ENCODE results near the gene ISL1.

Gene ISL1

GRCh38 chr5:51387884-51388275 is 4.6 kb downstream of the ISL1 start:
- DNase-seq: no peak

GRCh38 chr5:51388488-51389287 is 5.4 kb downstream of the ISL1 start:
- DNase-seq: no peak

- DNase-seq: no peak
Measured at GRCh38 chr5:51389288-51389576, 6.0 kb downstream of the ISL1 start.

GRCh38 chr5:51389577-51390463 is 6.6 kb downstream of the ISL1 start:
- no peak for DNase-seq

- DNase-seq: no peak
Measured at GRCh38 chr5:51391175-51391574, 7.9 kb downstream of the ISL1 start.

- DNase-seq: no peak
Measured at GRCh38 chr5:51392689-51393199, 9.5 kb downstream of the ISL1 start.

- DNase-seq: no peak
Measured at GRCh38 chr5:51394609-51395008, 11.4 kb downstream of the ISL1 start.

GRCh38 chr5:51395245-51395644 is 12.0 kb downstream of the ISL1 start:
- no peak for DNase-seq

- DNase-seq: no peak
Measured at GRCh38 chr5:51395666-51396356, 12.6 kb downstream of the ISL1 start.

GRCh38 chr5:51396797-51397196 is 13.5 kb downstream of the ISL1 start:
- no peak for DNase-seq

GRCh38 chr5:51397996-51398395 is 14.7 kb downstream of the ISL1 start:
- no peak for DNase-seq

GRCh38 chr5:51398875-51399642 is 15.8 kb downstream of the ISL1 start:
- no peak for DNase-seq

GRCh38 chr5:51399643-51400006 is 16.4 kb downstream of the ISL1 start:
- DNase-seq: no peak

GRCh38 chr5:51404255-51404654 is 21.0 kb downstream of the ISL1 start:
- DNase-seq: no peak

- no peak for DNase-seq
Measured at GRCh38 chr5:51411921-51412325, 28.7 kb downstream of the ISL1 start.

GRCh38 chr5:51414516-51414915 is 31.3 kb downstream of the ISL1 start:
- DNase-seq: no peak

GRCh38 chr5:51416149-51416548 is 32.9 kb downstream of the ISL1 start:
- no peak for DNase-seq

GRCh38 chr5:51433052-51433710 is 49.9 kb downstream of the ISL1 start:
- no peak for DNase-seq

- DNase-seq: no peak
Measured at GRCh38 chr5:51439232-51439631, 56.0 kb downstream of the ISL1 start.

Measured in CD4-positive, alpha-beta T cell treated with Interleukin-17A for 4 hours (primary cell).